Ovary (tissue), 3 donors: Measurements from ENCODE around the gene LTO1.

Experiments
- CTCF ChIP-seq, 3 donors: fragments of 450-650 bp in 2 of 3; fragments of 200-600 bp in 1 of 3; IDR thresholded peaks; one replicate each; pipeline versions ENCODE4 v1.5.1 to v1.8.0; 2016 to 2022; ENCODE audit warnings: antibody characterized with exemption in 3 of 3, mild to moderate bottlenecking in 1 of 3
- POLR2A ChIP-seq: fragments of 450-650 bp; IDR thresholded peaks from one replicate; pipeline ENCODE4 v1.6.1; 2017; ENCODE audit warnings: antibody characterized with exemption, mild to moderate bottlenecking, moderate library complexity
- donor health status: DM: no; HTN: no; CAD: no.

GRCh38 chr11:69703453-69703767 lies 28.3 kb upstream of the LTO1 start:
- TF ChIP-seq POLR2A, result no peak
- TF ChIP-seq CTCF (IDR thresholded peaks at IDR 0.05), result no peak
